ENCODE results near the gene ZNF407. TPM values are rescaled to one million over a fixed set of nuclear protein-coding genes. Genes with fewer than 3 reads are reported as not detected.

The ZNF407 gene
- total and polyA plus RNA-seq, 2 of the 13 experiments (the other 11 are each of a cell fraction or from before 2014, with no cell fraction given): 2.3 to 8.7 TPM

DNA sequence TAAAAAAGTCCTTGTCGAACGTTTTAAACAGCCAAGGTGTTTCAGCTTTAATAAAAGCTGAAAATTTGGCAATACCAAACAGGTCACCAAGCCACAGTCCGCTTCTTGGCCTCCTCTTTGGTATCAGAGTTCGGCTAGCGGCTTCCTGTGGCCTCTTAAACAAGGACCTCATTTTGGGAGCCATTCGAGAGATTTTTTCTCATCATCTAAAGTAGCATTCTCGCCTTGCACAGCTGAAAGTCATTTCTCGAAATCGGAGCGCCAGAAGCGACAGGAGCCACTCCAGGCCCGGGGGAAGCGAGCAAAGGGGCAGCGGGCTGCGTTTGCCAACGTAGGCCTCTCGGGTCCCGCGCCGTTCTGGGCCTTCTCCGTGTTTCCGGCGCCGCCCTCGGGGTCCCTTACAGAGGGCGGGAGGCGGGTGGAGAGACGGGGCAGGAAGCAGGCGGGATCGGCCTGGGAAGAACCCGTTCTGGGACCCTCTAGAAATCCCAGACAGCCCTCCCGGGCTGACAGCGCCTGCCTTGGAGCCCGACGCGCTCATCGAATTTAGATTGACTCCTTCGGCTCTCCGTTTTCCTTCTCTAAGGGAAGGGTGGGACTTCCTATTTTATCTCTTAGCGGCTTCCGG lies 522 bp upstream of the ZNF407 start (continued):
- TF ChIP-seq, protein P1, sequence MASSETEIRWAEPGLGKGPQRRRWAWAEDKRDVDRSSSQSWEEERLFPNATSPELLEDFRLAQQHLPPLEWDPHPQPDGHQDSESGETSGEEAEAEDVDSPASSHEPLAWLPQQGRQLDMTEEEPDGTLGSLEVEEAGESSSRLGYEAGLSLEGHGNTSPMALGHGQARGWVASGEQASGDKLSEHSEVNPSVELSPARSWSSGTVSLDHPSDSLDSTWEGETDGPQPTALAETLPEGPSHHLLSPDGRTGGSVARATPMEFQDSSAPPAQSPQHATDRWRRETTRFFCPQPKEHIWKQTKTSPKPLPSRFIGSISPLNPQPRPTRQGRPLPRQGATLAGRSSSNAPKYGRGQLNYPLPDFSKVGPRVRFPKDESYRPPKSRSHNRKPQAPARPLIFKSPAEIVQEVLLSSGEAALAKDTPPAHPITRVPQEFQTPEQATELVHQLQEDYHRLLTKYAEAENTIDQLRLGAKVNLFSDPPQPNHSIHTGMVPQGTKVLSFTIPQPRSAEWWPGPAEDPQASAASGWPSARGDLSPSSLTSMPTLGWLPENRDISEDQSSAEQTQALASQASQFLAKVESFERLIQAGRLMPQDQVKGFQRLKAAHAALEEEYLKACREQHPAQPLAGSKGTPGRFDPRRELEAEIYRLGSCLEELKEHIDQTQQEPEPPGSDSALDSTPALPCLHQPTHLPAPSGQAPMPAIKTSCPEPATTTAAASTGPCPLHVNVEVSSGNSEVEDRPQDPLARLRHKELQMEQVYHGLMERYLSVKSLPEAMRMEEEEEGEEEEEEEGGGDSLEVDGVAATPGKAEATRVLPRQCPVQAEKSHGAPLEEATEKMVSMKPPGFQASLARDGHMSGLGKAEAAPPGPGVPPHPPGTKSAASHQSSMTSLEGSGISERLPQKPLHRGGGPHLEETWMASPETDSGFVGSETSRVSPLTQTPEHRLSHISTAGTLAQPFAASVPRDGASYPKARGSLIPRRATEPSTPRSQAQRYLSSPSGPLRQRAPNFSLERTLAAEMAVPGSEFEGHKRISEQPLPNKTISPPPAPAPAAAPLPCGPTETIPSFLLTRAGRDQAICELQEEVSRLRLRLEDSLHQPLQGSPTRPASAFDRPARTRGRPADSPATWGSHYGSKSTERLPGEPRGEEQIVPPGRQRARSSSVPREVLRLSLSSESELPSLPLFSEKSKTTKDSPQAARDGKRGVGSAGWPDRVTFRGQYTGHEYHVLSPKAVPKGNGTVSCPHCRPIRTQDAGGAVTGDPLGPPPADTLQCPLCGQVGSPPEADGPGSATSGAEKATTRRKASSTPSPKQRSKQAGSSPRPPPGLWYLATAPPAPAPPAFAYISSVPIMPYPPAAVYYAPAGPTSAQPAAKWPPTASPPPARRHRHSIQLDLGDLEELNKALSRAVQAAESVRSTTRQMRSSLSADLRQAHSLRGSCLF (CRISPR knock-in tag; IDR thresholded peaks at IDR 0.05; ENCODE audit: borderline replicate concordance): 0 out of 2 replicates have a peak, but pooled peaks have one; percentile 34
- no peak for TF ChIP-seq TCF7 (IDR thresholded peaks at IDR 0.05; ENCODE audit: low read depth)
- no peak for TF ChIP-seq KLF6 (CRISPR knock-in tag; IDR thresholded peaks at IDR 0.05)
- no peak for TF ChIP-seq EEA1 (CRISPR knock-in tag; IDR thresholded peaks at IDR 0.05; ENCODE audit: borderline replicate concordance)
- TF ChIP-seq MYNN (CRISPR knock-in tag; IDR thresholded peaks at IDR 0.05; ENCODE audit: low read depth): no peak
- no peak for TF ChIP-seq CHD2 (IDR thresholded peaks at IDR 0.05; ENCODE audit: low read depth, low read length)
- no peak for TF ChIP-seq HNF4A (CRISPR knock-in tag; IDR thresholded peaks at IDR 0.05)
- TF ChIP-seq, protein P2, sequence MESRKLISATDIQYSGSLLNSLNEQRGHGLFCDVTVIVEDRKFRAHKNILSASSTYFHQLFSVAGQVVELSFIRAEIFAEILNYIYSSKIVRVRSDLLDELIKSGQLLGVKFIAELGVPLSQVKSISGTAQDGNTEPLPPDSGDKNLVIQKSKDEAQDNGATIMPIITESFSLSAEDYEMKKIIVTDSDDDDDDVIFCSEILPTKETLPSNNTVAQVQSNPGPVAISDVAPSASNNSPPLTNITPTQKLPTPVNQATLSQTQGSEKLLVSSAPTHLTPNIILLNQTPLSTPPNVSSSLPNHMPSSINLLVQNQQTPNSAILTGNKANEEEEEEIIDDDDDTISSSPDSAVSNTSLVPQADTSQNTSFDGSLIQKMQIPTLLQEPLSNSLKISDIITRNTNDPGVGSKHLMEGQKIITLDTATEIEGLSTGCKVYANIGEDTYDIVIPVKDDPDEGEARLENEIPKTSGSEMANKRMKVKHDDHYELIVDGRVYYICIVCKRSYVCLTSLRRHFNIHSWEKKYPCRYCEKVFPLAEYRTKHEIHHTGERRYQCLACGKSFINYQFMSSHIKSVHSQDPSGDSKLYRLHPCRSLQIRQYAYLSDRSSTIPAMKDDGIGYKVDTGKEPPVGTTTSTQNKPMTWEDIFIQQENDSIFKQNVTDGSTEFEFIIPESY (CRISPR knock-in tag; IDR thresholded peaks at IDR 0.05): no peak
- peak; percentile 82 for TF ChIP-seq KAT8 (CRISPR knock-in tag; IDR thresholded peaks at IDR 0.05)
- TF ChIP-seq, protein P3, sequence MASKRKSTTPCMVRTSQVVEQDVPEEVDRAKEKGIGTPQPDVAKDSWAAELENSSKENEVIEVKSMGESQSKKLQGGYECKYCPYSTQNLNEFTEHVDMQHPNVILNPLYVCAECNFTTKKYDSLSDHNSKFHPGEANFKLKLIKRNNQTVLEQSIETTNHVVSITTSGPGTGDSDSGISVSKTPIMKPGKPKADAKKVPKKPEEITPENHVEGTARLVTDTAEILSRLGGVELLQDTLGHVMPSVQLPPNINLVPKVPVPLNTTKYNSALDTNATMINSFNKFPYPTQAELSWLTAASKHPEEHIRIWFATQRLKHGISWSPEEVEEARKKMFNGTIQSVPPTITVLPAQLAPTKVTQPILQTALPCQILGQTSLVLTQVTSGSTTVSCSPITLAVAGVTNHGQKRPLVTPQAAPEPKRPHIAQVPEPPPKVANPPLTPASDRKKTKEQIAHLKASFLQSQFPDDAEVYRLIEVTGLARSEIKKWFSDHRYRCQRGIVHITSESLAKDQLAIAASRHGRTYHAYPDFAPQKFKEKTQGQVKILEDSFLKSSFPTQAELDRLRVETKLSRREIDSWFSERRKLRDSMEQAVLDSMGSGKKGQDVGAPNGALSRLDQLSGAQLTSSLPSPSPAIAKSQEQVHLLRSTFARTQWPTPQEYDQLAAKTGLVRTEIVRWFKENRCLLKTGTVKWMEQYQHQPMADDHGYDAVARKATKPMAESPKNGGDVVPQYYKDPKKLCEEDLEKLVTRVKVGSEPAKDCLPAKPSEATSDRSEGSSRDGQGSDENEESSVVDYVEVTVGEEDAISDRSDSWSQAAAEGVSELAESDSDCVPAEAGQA (IDR thresholded peaks at IDR 0.05; ENCODE audit: low read depth): no peak
- TF ChIP-seq, protein P3 (CRISPR knock-in tag; IDR thresholded peaks at IDR 0.05; ENCODE audit: borderline replicate concordance): no peak
- TF ChIP-seq ZBTB46 (CRISPR knock-in tag; IDR thresholded peaks at IDR 0.05; ENCODE audit: borderline replicate concordance): no peak
- TF ChIP-seq ZNF841 (CRISPR knock-in tag; IDR thresholded peaks at IDR 0.05; ENCODE audit: borderline replicate concordance): no peak
- peak; percentile 52; the same call in 1 of the 2 replicates for TF ChIP-seq SMYD3 (CRISPR knock-in tag; IDR thresholded peaks at IDR 0.05)
- TF ChIP-seq THYN1 (CRISPR knock-in tag; IDR thresholded peaks at IDR 0.05; ENCODE audit: borderline replicate concordance, low read depth): no peak
